Measurements from ENCODE around the gene PPM1N. TPM values are rescaled to one million over a fixed set of nuclear protein-coding genes. Genes with fewer than 3 reads are reported as not detected.

The PPM1N gene
- total RNA-seq, 2 experiments from 2014 or later = 3.3 to 3.5 TPM

- Histone ChIP-seq H3K9me3 (ENCODE audit: control insufficient read depth in 1 of 2, insufficient read depth in 1 of 2, low read length in 2 of 2) (peaks cover 0 to 6% of the 10 kb centered on the region in 2 experiments), H3K4me3 (ENCODE audit: low read length) (no peak overlapping the region), H3K36me3 (ENCODE audit: insufficient read depth, low read length) (peaks cover 3% of the 10 kb centered on the region), H3K27me3 (ENCODE audit: control insufficient read depth in 1 of 2, insufficient read depth in 2 of 2, low read length in 2 of 2) (no peaks in the 10 kb centered on the region), H3K4me1 (ENCODE audit: insufficient read depth, low read length) (peaks cover 47% of the 10 kb centered on the region), H3K27ac (ENCODE audit: low read depth in 1 of 2, low read length in 2 of 2) (no peak overlapping the region)
- H3K4me3 Mint-ChIP-seq = no peak overlapping the region
- H3K36me3 Mint-ChIP-seq (ENCODE audit: low read depth) = no peaks in the 10 kb centered on the region
- POLR2A ChIA-PET = no interaction called here
- H3K4me1 Mint-ChIP-seq (ENCODE audit: low read depth) = peaks cover 42% of the 10 kb centered on the region
- no peaks in the 10 kb centered on the region for H3K27me3 Mint-ChIP-seq
- intact Hi-C loops (cut with DNase I, micrococcal nuclease) = no loop called here
- no peak for ATAC-seq (ENCODE audit: poor library complexity)
- TF ChIP-seq CTCF (IDR thresholded peaks at IDR 0.05) = no peak
- CTCF ChIA-PET = no interaction called here
- DNase-seq = no peak
- no peaks in the 10 kb centered on the region for H3K9me3 Mint-ChIP-seq
- peak overlapping the region; percentile 71 for H3K27ac Mint-ChIP-seq
Observed at GRCh38 chr19:45501730-45502014, 3.4 kb downstream of the PPM1N start.

- no peak for TF ChIP-seq CTCF (IDR thresholded peaks at IDR 0.05)
- H3K9me3 Mint-ChIP-seq = no peaks in the 10 kb centered on the region
- peaks cover 3% of the 10 kb centered on the region for H3K36me3 ChIP-seq (ENCODE audit: insufficient read depth, low read length)
- H3K4me1 ChIP-seq (ENCODE audit: insufficient read depth, low read length) = peaks cover 48% of the 10 kb centered on the region
- no peak overlapping the region for H3K27ac ChIP-seq (ENCODE audit: low read depth in 1 of 2, low read length in 2 of 2)
- ATAC-seq (ENCODE audit: poor library complexity) (no peak), DNase-seq (peak in 1 of 14 experiments; percentile 53)
- POLR2A ChIA-PET = no interaction called here
- H3K27ac Mint-ChIP-seq = peak overlapping the region; percentile 71
- peaks cover 4% of the 10 kb centered on the region for H3K36me3 Mint-ChIP-seq (ENCODE audit: low read depth)
- H3K27me3 ChIP-seq (ENCODE audit: control insufficient read depth in 1 of 2, insufficient read depth in 2 of 2, low read length in 2 of 2) = no peaks in the 10 kb centered on the region
- intact Hi-C loops (cut with DNase I, micrococcal nuclease) = no loop called here
- H3K4me3 ChIP-seq (ENCODE audit: low read length) = no peak overlapping the region
- H3K27me3 Mint-ChIP-seq = no peaks in the 10 kb centered on the region
- H3K9me3 ChIP-seq (ENCODE audit: control insufficient read depth in 1 of 2, insufficient read depth in 1 of 2, low read length in 2 of 2) = peaks cover 0 to 6% of the 10 kb centered on the region in 2 experiments
- peaks cover 40% of the 10 kb centered on the region for H3K4me1 Mint-ChIP-seq (ENCODE audit: low read depth)
- H3K4me3 Mint-ChIP-seq = peak overlapping the region; percentile 25
- CTCF ChIA-PET = no interaction called here
Observed at GRCh38 chr19:45502111-45502510, 3.9 kb downstream of the PPM1N start.

- H3K4me1 Mint-ChIP-seq (ENCODE audit: low read depth) = peaks cover 32% of the 10 kb centered on the region
- POLR2A ChIA-PET = no interaction called here
- intact Hi-C loops (cut with DNase I, micrococcal nuclease) = no loop called here
Observed at GRCh38 chr19:45503909-45504308, 5.7 kb downstream of the PPM1N start.

More at GRCh38 chr19:45503909-45504308, 5.7 kb downstream of the PPM1N start:
- CTCF ChIA-PET = interaction anchor here (0.9 to 2.1 kb wide), 2 partner anchors 18 to 54 kb away, joined by 3 to 8 read pairs; no protein-coding TSS in a partner anchor
- Mint-ChIP-seq H3K27me3 (no peaks in the 10 kb centered on the region), H3K27ac (no peak overlapping the region), H3K36me3 (ENCODE audit: low read depth) (peaks cover 10% of the 10 kb centered on the region), H3K9me3 (no peaks in the 10 kb centered on the region), H3K4me3 (no peak overlapping the region)
- Histone ChIP-seq H3K27me3 (ENCODE audit: control insufficient read depth in 1 of 2, insufficient read depth in 2 of 2, low read length in 2 of 2) (no peaks in the 10 kb centered on the region), H3K4me3 (ENCODE audit: low read length) (no peak overlapping the region), H3K27ac (ENCODE audit: low read depth in 1 of 2, low read length in 2 of 2) (no peak overlapping the region), H3K9me3 (ENCODE audit: control insufficient read depth in 1 of 2, insufficient read depth in 1 of 2, low read length in 2 of 2) (peaks cover 0 to 6% of the 10 kb centered on the region in 2 experiments), H3K36me3 (ENCODE audit: insufficient read depth, low read length) (peaks cover 3% of the 10 kb centered on the region), H3K4me1 (ENCODE audit: insufficient read depth, low read length) (peaks cover 35% of the 10 kb centered on the region)
- DNase-seq = no peak
- ATAC-seq (ENCODE audit: poor library complexity) = no peak
- TF ChIP-seq CTCF (IDR thresholded peaks at IDR 0.05) = no peak
